HG02588 (cell line): Measurements from ENCODE around the gene PRTFDC1.

Source experiments
- ATAC-seq: cut with Tn5 transposase; IDR thresholded peaks from one replicate; pipeline ENCODE4 v1.9.1; 2021; ENCODE audit warnings: mild to moderate bottlenecking, moderate library complexity; ENCODE audit not compliant: unreplicated experiment

PRTFDC1 gene

GRCh38 chr10:24804956-24805355 is 147.4 kb downstream of the PRTFDC1 start:
- no peak for ATAC-seq

DNA sequence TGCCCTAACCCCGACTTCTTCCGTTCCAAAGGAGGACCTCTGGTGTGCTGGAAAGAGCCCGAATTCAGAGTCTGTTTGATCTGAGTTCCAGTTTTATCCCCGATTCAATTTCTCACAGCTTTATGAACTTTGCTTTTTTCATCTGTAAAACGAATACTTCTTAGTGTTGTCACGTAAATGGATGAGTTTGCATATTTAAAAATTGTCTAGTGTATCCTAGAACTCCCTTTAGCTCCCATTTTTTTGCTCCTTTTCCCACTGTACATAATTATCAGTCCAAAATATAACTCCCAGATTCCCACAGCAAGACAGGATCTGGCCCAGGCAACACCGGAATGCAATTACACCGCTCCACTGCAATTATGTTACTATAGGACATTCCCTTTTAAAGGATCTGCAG is 148.0 kb downstream of the PRTFDC1 start:
- no peak for ATAC-seq

GRCh38 chr10:24802378-24802777 is 150.0 kb downstream of the PRTFDC1 start:
- ATAC-seq, result no peak

DNA sequence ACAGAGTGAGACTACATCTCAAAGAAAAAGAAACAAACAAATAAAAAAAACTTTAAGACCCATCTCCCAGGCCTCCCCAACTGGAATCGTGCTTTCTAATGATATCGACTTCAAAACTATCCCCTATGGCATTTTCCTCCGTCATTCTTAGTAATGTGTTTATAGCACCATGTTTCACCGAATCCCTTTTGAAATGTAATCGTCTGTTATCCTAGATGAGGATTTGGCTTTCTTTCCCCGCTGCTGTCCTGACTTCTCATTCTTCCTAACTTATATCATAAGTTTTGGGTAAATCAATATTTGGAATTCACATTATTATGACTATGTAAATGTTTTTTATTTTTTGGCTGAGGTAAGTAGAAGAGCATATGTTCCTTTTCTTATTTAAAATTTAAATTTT is 151.5 kb downstream of the PRTFDC1 start:
- no peak for ATAC-seq
